GM18499 (cell line): ENCODE results near the gene GHRHR.
A peak's percentile ranks its signal among the peaks of the same experiment; 100 is the strongest.

Source experiments
- ATAC-seq: cut with Tn5 transposase; IDR thresholded peaks from one replicate; pipeline ENCODE4 v1.9.1; 2021; ENCODE audit warnings: moderate number of reproducible peaks; ENCODE audit not compliant: insufficient read depth, unreplicated experiment

The GHRHR gene

DNA sequence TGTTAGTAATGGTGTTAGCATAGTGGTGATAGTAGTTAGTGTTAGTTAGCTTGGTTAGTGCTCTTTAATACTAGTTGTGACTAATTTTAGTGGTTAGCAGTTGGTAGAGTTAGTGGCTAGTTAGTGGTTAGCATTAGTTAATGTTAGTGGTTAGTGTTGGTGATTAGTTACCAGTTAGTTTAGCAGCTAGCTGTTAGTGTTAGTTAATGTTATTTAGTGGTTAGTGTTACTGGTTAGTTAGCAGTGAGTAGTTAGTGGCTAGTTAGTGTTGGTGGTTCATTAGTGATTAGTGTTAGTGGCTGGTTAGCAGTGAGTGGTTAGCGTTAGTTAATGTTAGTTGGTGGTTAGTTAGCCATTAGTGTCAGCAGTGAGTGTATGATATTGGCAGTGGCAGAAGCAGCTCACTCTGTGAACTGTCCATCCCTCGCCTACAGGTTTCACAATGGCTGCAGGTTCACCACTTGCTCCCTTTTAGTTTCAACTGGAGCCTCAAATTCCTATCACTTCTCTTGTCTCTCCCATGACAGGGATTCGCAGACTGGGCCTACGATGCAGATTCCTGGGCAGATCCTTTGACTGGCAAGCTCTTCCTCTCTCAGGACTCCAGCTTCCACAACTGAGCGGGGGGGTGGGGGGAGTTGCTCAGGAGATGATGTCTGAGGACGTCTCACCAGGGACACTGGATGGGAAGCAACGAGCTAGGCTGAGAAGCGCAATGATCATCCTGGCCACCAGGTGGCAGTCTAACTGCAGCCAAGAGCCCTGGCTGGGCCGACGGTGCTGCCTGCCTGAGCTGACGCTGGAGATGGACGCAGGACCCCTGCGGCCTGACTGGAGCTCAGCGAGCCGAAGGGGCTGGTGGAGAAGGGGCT, 19.5 kb downstream of the GHRHR start:
- peak; percentile 73 for ATAC-seq

DNA sequence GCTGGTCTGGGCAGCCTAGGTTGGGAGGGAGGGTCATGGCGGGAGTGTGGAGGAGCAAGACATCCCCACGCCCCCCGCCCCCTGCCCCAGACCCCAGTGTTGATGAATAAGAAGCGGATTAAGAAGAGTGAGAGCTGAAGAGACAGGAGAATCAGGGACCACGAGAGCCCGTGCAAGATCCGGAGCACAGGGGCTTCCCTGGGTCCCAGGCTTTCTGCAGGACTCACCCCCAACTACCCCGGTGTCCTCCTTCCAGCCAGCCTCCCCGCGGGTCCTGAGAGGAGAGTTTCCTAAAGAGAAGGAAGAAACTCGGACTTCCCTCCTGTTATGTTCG, 20.1 kb downstream of the GHRHR start:
- ATAC-seq: no peak

DNA sequence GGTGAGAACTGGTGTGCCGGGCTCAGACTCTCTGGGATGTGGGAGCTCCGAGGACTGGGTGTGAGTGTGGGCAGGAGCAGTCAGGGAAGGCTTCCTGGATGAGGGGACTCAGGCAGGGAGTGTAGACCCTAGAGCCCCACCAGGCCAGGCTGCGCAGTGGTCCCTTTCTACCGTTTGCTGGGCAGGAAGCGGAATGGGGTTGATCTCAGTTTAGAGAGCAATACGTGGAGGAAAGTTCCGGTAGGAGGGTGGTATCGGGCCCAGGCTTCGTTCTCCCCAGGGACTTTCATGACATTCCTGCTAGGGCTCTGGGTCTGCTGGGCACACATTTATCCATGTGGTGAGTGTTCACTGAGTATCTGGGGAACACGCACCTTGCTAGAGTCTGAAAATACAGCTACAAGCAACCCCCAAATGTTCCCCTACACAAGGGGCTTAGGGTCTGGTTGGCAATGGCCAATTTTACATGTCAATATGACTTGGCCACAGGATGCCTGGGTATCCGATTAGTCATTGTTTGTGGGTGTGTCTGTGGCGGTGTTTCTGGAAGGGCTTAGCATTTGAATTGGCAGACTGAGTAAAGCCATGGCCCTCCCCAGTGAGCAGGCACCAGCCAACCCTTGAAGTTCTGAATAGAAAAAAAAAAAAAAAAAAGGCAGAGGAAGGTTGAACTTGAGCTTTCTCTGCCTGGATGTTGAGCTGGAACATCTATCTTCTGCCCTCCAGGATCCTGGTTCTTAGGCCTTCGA, 20.8 kb downstream of the GHRHR start:
- no peak for ATAC-seq

DNA sequence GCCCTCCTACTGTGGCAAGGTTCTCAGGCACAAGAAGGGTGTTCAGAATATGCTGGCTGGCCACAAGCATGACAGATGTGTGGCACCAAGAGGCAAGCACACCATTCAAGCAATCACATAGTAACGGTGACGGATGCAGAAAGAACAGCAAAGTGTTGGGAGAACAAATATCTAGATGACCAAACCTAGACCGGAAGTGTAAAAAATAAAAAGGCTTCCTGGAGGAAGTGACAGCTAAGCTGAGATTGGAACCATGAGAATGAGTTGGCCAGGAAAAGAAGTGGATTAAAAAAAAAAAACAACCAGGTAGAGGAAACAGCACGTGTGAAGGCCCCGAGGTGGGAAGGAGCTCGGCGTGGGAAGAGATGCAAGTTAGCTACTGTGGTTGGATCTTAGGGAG, 22.0 kb downstream of the GHRHR start:
- no peak for ATAC-seq

DNA sequence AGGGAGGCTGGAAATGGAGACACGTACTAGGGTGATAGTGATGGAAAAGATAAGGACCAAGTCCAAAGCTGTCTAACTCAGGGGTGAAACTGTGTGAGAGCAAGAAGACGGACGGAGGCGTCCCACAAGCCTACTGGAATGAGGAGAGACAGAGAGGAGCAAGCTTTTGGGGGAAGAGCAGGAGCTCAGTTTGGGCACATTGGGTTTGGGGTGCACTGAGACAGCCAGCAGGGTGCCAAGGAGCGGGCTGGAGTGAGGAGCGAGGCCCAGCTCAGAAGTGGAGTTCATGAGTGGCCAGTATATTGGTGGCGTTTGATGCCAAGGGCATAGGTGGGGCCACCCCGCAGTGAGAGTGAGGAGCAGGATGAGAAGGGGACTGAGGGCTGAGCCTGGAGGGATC, 22.6 kb downstream of the GHRHR start:
- no peak for ATAC-seq

DNA sequence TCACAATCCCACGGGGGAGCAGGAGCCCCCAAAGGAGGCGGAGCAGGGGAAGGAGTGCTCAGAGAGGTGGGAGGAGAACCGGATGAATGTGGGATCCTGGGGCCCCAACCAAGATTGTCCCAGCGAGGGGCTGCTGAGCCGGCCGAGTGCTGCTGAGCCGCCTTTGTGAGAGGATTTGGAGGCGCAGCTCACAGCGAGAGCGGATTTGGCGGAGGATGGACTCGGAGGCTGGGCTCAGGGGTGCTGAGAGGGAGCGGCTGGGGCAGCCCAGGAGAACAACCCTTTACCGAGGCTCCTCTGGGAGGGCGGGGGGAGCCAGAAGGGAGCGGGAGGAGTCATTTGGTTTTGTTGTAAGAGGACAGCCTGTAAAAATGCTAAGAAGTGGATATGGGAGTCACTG, 23.0 kb downstream of the GHRHR start:
- no peak for ATAC-seq

DNA sequence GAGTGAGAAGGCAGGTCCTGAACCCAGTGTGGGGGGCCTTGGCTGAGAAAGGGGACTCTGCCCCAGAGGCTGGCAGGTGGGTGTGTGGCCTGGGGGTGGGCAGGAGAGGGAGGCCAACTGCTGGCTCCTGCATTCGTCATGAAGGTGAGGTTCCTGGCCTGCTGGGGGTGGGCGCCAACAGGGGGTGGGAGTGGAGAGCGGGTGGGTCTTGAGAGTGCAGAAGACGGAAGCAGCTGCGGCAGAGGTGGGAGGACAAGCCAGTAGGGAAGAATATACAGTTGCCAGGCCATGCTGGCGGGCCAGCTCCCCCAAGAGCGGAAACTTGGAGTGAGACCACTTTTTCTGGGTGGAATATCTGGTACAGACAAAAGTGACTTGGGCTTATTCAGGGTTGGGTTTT, 23.4 kb downstream of the GHRHR start:
- no peak for ATAC-seq

DNA sequence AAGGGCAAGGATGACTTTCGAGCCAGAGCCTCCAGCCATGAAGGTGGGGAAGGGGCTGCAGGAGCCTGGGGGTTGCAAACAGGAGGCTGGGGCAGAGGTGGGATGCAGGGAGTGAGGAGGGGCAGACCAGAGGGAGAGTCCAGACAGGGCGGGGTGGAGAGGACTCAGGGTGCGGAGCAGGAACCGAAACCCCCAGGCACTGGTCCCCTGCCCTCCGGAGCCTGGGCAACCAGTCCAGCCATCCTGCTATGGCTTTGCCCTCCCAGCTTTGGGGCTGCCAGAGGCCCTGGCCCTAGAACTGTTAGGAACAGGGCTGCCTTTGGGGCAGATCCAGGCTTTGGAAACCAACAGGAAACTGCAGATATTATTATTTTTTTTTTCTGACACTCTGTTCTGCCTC, 24.2 kb downstream of the GHRHR start:
- ATAC-seq: no peak

DNA sequence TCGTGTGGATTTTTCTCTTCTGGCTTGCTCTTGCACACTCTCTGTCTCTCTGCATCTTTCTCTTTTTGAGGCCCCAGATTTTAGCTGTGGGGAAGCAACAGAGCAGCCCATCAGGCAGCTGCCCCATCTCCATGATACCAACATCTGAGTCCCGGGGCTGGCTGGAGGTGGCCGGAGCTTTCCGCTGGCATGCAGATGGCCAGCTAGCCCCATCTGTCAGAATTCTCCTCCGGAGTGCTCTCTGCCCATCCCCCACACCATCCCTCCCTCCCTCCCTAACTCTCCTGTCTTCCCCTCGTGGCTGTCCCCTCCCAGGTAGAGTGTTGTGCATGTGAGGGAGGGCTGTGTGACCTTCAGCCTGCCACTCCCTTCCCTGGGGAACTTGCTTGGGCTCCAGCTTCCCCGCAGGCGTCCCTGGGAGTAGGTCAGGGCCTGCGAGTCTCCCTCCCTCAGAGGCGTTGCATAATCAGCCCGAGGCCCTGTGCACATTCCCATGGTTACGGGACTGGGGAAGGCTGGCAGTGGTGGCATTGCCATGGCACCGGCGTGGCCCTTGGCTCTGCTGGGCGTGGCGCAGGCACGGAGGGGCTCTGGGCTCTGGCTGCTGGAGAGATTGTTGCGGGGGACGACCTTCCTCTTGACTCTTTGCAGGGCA, 24.7 kb downstream of the GHRHR start:
- no peak for ATAC-seq

DNA sequence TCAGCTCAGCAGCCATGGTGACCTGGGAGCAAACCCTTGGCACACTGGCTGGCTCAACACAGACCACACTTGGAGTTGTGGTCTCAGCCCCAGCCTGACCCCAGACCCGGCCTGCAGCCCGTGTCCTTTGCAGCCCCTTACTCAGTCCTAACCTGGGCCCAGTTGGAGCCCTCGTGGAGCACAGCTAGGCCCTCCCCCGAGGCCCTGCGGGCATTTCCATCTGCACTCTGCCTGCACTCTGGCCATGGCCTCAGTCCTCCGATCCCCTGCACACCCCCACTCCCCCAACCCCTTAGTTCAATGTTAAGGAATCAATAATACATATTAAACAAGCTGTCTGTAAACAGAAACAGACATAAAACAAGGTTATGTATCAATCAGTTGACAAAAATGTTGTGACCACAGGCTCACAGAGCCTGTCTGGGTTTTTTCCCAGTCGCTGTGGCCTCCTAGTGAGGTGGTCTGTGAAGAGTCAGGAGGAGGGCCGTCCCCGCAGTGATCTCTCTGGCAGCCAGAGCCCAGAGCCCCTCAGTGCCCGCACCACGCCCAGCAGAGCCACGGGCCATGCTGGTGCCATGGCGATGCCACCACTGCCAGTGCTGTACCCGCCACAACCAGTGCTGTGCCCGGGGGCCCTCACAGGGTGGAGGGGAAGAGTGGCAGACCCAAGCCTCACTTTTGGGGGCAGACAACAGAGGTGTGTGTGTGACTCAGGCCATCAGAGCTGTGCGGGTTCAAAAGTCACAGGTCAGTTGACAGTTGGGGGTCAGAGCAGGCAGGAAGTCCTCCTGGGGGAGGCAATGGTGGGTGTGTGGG, 25.5 kb downstream of the GHRHR start:
- ATAC-seq: no peak

DNA sequence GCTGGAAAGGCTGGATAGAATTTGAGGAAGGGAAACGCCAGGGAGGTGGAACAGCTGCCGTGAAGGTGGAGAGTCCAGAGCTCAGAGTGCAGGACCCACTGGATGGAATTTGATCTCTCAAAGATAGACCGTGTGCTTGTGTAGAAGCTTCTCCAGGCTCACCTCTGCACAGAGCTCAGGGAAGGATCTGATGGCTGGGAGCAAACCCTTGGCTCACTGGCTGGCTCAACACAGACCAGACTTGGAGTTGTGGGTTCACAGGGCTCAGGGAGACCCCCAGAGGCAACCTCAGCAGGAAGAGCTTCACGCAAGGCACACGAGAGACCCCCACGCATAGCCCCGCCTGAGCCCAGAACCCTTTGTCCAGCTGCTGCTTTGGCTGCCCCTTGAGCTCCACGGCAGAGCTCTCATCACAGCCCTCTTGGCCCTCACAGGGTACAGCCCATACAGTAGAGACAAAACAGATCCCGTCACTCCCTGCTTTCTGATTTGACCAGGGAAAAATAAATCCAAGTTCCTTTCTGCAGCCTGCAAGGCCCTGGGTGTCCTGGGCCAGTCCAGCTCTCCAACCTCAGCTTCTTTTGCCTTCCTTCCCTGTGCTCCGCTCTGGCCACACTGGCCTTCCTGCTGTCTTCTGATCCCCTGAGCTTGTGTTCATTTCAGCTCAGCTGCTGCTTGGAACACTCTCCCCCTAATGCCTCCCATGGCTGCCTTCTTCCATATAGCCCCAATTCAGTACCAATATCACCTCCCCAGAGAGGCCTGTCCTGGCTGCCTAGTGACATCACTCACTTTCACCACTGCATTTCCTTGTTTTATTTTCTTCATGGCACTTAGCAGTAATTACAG, 26.3 kb downstream of the GHRHR start:
- no peak for ATAC-seq

DNA sequence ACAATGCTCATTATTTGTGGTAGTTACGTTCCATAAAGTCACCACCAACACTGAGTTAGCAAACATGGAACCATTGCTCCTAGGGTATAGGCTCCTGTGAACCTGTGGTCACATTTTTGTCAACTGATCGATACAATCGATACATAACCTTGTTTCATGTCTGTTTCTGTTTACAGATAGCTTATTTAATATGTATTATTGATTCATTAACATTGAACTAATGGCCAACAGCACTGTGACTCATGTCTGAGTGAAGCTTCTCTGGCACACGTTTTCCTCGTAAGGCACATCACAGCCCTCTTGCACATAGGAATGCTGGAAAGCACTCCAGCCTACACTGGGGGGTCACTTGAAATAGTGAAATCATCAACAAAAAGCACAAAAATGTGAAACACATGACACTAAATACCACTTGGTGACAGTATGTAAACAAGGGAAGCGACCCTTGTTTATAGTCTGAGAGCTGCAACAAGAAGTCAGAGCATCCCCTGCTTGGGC, 27.0 kb downstream of the GHRHR start:
- no peak for ATAC-seq

DNA sequence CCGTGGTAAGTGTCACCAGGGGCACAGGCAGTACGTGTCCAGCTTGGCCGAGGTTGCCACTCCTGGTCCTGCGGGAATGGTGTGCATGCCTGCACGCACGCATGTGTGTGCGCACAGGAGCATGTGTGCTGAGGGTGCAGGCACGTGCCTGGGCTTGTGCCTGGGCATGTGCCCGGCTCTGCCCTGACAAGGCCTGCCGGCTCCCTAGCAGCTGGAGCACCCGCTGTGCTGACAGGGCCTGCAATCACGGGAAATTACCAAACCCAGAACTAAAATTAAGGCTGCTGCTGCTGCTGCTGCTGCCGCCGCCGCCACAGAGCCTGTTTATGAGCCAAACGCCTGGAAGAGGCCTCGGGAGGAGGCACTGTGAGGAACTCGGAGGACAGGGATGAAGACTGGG, 28.7 kb downstream of the GHRHR start:
- ATAC-seq: no peak

DNA sequence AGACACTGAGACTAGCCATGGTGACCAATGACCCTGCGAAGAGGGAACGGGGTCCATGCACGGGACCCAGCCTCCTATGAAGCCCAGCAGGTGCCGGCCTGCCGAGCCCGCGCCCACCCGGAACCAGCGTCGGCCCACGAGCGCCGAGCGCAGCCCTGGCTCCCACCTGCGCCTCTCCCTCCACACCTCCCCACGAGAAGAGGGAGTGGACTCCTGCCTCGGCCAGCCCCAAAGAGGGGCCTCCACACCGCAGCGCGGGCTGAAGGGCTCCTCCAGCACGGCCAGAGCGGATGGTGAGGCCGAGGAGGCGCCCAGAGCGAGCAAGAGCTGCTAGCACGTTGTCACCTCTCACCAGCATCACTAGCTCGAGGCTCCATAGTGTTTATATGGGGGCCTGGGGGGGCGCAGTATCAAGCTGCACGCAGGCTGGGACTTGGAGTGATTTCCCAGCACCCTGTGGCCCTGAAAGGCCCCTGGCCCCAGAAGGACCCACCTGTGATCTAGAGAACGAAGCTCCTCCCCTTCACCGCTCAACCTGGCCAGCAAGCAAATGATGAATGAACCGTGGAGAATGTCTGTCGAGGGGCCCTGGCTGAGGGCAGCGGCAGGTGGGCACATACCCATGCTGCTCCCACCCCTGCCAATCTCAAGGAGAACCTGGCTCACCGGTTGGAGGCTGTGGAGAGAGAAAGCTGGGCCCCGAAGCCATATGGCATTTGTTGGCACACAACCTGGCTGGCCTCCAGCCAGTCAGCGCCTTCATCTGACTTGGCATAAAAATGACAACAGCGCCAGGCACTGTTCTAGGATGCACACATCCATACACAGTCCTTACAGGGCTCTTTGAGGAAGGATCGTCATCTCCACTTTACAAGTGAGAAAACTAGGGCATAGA, 30.7 kb downstream of the GHRHR start:
- no peak for ATAC-seq

DNA sequence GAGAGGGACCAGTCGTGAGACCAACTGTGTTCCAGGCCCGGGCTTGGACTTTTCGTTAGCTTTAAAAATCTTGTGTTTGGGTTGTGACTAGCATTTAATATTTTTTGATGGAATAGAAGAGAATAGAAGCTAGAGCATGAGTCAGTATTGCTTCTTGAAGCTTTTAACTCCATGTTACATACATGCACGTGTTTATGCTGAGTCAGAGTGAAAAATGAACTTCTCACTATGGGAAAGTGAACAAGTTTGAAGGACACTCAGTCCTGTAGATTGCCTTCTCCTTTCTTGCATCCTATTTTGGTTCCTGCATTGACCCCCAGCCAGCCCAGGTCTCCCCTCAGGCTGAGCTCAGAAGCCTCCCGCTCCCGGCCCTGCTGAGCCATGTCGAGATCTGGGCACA, 31.8 kb downstream of the GHRHR start:
- no peak for ATAC-seq

DNA sequence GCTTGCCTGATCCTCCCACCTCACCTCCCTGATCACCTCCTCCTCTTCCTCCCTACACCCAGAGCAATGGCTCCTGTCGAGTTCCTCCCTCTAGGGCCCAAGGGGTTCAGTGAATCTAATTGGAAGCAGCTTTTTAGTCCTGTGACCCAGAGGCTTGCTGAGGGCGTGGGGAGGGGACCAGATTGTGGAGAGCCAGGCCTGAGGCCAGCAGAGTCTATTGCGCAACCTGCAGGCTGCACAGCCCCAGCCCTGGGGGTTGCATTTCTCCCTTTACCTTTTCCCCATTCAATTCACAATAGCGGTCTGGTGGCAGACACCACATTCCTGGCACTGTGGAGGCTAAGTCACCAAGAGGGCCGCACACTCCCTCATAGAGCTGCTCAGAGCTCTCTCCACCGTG, 32.5 kb downstream of the GHRHR start:
- no peak for ATAC-seq

DNA sequence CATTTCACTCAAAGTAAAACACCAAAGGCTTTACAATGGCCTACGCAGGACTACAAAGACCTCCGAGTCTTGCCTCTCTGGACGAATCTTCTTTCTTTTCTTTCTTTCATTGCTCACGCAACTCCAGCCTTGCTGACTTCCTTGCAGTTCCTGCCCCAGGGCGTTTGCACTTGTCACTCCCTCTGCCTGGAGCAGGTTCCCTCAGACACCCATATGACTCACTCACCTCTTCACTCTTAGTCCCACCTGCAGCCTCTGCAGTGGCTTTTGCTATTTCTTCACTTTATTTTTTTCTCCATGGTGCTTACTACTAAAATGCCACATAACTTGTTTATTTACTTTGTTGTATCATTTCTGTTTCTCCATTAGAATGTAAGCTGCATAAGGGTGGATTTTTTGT, 33.1 kb downstream of the GHRHR start:
- ATAC-seq: no peak

DNA sequence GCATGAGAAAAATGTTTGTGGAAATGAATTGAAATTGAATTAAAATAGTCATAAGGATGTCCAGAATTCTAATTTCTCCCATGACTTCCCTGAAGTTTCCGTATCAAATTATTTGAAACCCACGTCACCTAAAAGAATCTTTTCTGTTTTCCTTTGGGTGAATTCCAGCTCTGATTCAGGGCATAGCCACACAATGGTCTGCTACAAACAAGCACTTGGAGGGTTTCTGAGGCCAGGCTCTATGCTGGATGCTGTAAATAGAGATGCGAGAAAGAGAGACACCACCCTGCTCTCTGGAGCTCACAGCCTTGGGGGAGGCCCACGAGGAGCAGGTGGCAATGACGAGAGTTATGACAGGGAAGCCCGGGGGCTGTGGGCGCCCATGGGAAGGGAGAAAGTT, 33.6 kb downstream of the GHRHR start:
- no peak for ATAC-seq

DNA sequence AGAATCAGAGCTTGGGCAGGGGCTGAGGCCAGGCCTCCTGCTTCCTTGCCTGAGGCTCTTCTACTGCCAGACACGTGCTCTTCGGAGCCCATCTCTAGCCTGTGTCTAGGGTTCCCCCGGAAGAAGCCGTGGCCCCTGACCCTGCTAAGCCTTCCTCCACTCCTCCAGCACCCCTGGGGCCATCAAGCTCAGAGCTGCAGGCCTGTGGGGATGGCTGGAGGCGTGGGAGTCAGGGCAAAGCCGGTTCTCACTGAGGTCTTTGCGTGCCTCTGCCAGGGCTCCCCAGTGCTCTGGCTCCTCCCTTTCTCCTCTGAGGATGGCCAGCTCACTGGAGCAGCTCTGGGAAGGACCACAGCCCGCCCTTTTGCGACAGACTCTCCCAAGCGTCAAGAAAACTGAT, 34.4 kb downstream of the GHRHR start:
- no peak for ATAC-seq
